ENCODE measurements around the gene NFIB. TPM values are rescaled to one million over a fixed set of nuclear protein-coding genes. Genes with fewer than 3 reads are reported as not detected.

Gene NFIB
- total and polyA plus RNA-seq, 7 experiments from 2014 or later, result 0.32 TPM; not detected in 6

GRCh38 chr9:14242150-14242805, 71.7 kb downstream of the NFIB start:
- Mint-ChIP-seq H3K4me1 (no peaks in the 10 kb centered on the region), H3K27ac (no peak overlapping the region), H3K36me3 (no peaks in the 10 kb centered on the region), H3K27me3 (peaks cover 0 to 14% (median 3%) of the 10 kb centered on the region in 5 donors), H3K9me3 (peaks cover 0 to 5% (median 0%) of the 10 kb centered on the region in 11 donors), H3K4me3 (no peak overlapping the region)
- ATAC-seq, result no peak
- Histone ChIP-seq H3K4me1 (ENCODE audit: control insufficient read depth in 2 of 2, insufficient read depth in 2 of 2, low read length in 2 of 2) (no peaks in the 10 kb centered on the region), H3K36me3 (ENCODE audit: control insufficient read depth in 2 of 3, insufficient read depth in 3 of 3, low read length in 3 of 3) (no peaks in the 10 kb centered on the region), H3K27me3 (ENCODE audit: control insufficient read depth in 2 of 2, insufficient read depth in 2 of 2, low read length in 2 of 2) (no peaks in the 10 kb centered on the region), H3K27ac (ENCODE audit: low read depth, low read length) (no peak overlapping the region), H3K9me3 (ENCODE audit: control insufficient read depth in 2 of 3, low read length in 3 of 3) (no peaks in the 10 kb centered on the region), H3K4me3 (ENCODE audit: low read length) (no peak overlapping the region)
- ChIA-PET POLR2A (no interaction called here), CTCF (no interaction called here)
- intact Hi-C loops (cut with micrococcal nuclease), result no loop called here
- DNase-seq, result no peak

DNA sequence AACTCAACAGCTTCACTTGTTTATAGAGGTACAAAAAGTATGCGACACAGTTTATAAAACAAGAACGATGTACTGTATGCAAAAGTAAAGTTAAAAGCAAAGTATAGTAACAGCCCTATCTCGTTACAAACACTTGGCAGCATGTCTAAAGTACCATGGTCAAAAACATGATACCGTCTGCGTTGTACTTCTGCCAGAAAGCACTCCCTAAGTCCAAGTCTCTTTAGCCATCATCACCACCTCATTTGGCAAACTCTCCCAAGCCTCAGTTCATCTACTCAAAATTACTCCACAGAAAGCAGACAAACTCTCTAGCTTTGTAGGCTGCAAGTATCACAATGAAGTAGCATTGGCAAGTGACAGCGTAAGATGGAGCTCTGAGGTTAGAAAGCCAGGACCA, 73.4 kb downstream of the NFIB start:
- H3K36me3 Mint-ChIP-seq, result no peaks in the 10 kb centered on the region
- H3K9me3 Mint-ChIP-seq, result peaks cover 0 to 6% (median 0%) of the 10 kb centered on the region in 11 donors
- no peaks in the 10 kb centered on the region for H3K27me3 ChIP-seq (ENCODE audit: control insufficient read depth in 2 of 2, insufficient read depth in 2 of 2, low read length in 2 of 2)
- no peaks in the 10 kb centered on the region for H3K9me3 ChIP-seq (ENCODE audit: control insufficient read depth in 2 of 3, low read length in 3 of 3)
- peaks cover 0 to 19% (median 3%) of the 10 kb centered on the region in 5 donors for H3K27me3 Mint-ChIP-seq
- DNase-seq (no peak), ATAC-seq (no peak)
- H3K27ac ChIP-seq (ENCODE audit: low read depth, low read length), result no peak overlapping the region
- H3K4me3 Mint-ChIP-seq, result no peak overlapping the region
- H3K27ac Mint-ChIP-seq, result no peak overlapping the region
- H3K4me1 ChIP-seq (ENCODE audit: control insufficient read depth in 2 of 2, insufficient read depth in 2 of 2, low read length in 2 of 2), result no peaks in the 10 kb centered on the region
- ChIA-PET POLR2A (no interaction called here), CTCF (no interaction called here)
- no peaks in the 10 kb centered on the region for H3K36me3 ChIP-seq (ENCODE audit: control insufficient read depth in 2 of 3, insufficient read depth in 3 of 3, low read length in 3 of 3)
- intact Hi-C loops (cut with micrococcal nuclease), result no loop called here
- no peaks in the 10 kb centered on the region for H3K4me1 Mint-ChIP-seq
- H3K4me3 ChIP-seq (ENCODE audit: low read length), result no peak overlapping the region

- Histone ChIP-seq H3K27ac (ENCODE audit: low read depth, low read length) (no peak overlapping the region), H3K36me3 (ENCODE audit: control insufficient read depth in 2 of 3, insufficient read depth in 3 of 3, low read length in 3 of 3) (no peaks in the 10 kb centered on the region), H3K4me1 (ENCODE audit: control insufficient read depth in 2 of 2, insufficient read depth in 2 of 2, low read length in 2 of 2) (no peaks in the 10 kb centered on the region), H3K27me3 (ENCODE audit: control insufficient read depth in 2 of 2, insufficient read depth in 2 of 2, low read length in 2 of 2) (no peaks in the 10 kb centered on the region), H3K9me3 (ENCODE audit: control insufficient read depth in 2 of 3, low read length in 3 of 3) (no peaks in the 10 kb centered on the region), H3K4me3 (ENCODE audit: low read length) (no peak overlapping the region)
- Mint-ChIP-seq H3K9me3 (peaks cover 0 to 6% (median 0%) of the 10 kb centered on the region in 11 donors), H3K4me3 (no peak overlapping the region), H3K36me3 (no peaks in the 10 kb centered on the region), H3K27me3 (peaks cover 0 to 13% (median 3%) of the 10 kb centered on the region in 5 donors), H3K27ac (no peak overlapping the region), H3K4me1 (no peaks in the 10 kb centered on the region)
- POLR2A ChIA-PET, result no interaction called here
- intact Hi-C loops (cut with micrococcal nuclease), result no loop called here
- no peak for ATAC-seq
- CTCF ChIA-PET, result no interaction called here
- no peak for DNase-seq
Measured at GRCh38 chr9:14238518-14238917, 75.4 kb downstream of the NFIB start.

- intact Hi-C loops (cut with micrococcal nuclease), result no loop called here
- Mint-ChIP-seq H3K27ac (no peak overlapping the region), H3K9me3 (peaks cover 0 to 6% (median 0%) of the 10 kb centered on the region in 11 donors), H3K36me3 (no peaks in the 10 kb centered on the region), H3K4me3 (no peak overlapping the region), H3K4me1 (no peaks in the 10 kb centered on the region), H3K27me3 (peaks cover 0 to 13% (median 3%) of the 10 kb centered on the region in 5 donors)
- ATAC-seq (no peak), DNase-seq (no peak)
- Histone ChIP-seq H3K27me3 (ENCODE audit: control insufficient read depth in 2 of 2, insufficient read depth in 2 of 2, low read length in 2 of 2) (no peaks in the 10 kb centered on the region), H3K4me3 (ENCODE audit: low read length) (no peak overlapping the region), H3K9me3 (ENCODE audit: control insufficient read depth in 2 of 3, low read length in 3 of 3) (no peaks in the 10 kb centered on the region), H3K4me1 (ENCODE audit: control insufficient read depth in 2 of 2, insufficient read depth in 2 of 2, low read length in 2 of 2) (no peaks in the 10 kb centered on the region), H3K36me3 (ENCODE audit: control insufficient read depth in 2 of 3, insufficient read depth in 3 of 3, low read length in 3 of 3) (no peaks in the 10 kb centered on the region), H3K27ac (ENCODE audit: low read depth, low read length) (no peak overlapping the region)
- ChIA-PET CTCF (no interaction called here), POLR2A (no interaction called here)
Measured at GRCh38 chr9:14238079-14238478, 75.9 kb downstream of the NFIB start.

DNA sequence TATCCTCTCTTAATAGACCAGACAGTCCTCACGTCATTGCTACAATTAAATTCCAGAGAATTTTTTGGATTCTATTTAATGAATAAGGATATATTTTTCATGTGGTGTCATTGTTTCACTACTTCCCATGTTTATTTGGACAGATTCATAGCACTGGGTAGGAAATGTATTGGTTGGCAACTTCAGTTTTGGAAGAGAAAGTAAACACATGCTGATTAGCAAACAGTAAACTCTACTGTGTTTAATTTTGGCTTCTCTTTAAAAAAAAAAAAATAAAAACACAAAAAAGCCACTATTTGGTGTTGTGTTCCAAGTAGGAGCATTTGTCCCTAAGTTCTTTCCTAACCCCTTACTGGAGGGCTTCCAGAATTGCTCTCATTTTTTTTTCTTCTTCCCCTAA, 77.3 kb downstream of the NFIB start:
- Histone ChIP-seq H3K27ac (ENCODE audit: low read depth, low read length) (no peak overlapping the region), H3K27me3 (ENCODE audit: control insufficient read depth in 2 of 2, insufficient read depth in 2 of 2, low read length in 2 of 2) (no peaks in the 10 kb centered on the region), H3K4me3 (ENCODE audit: low read length) (no peak overlapping the region), H3K4me1 (ENCODE audit: control insufficient read depth in 2 of 2, insufficient read depth in 2 of 2, low read length in 2 of 2) (no peaks in the 10 kb centered on the region), H3K9me3 (ENCODE audit: control insufficient read depth in 2 of 3, low read length in 3 of 3) (no peaks in the 10 kb centered on the region), H3K36me3 (ENCODE audit: control insufficient read depth in 2 of 3, insufficient read depth in 3 of 3, low read length in 3 of 3) (no peaks in the 10 kb centered on the region)
- peaks cover 0 to 6% (median 0%) of the 10 kb centered on the region in 11 donors for H3K9me3 Mint-ChIP-seq
- no peaks in the 10 kb centered on the region for H3K4me1 Mint-ChIP-seq
- CTCF ChIA-PET, result no interaction called here
- no peak overlapping the region for H3K4me3 Mint-ChIP-seq
- no peaks in the 10 kb centered on the region for H3K36me3 Mint-ChIP-seq
- DNase-seq (no peak), ATAC-seq (no peak)
- H3K27ac Mint-ChIP-seq, result no peak overlapping the region
- intact Hi-C loops (cut with micrococcal nuclease), result no loop called here
- H3K27me3 Mint-ChIP-seq, result peaks cover 0 to 13% (median 0%) of the 10 kb centered on the region in 5 donors
- POLR2A ChIA-PET, result no interaction called here

GRCh38 chr9:14232111-14232510, 81.8 kb downstream of the NFIB start:
- Mint-ChIP-seq H3K36me3 (no peaks in the 10 kb centered on the region), H3K4me3 (no peak overlapping the region), H3K27me3 (peaks cover 0 to 3% (median 0%) of the 10 kb centered on the region in 5 donors), H3K27ac (no peak overlapping the region), H3K9me3 (peaks cover 0 to 2% (median 0%) of the 10 kb centered on the region in 11 donors), H3K4me1 (no peaks in the 10 kb centered on the region)
- intact Hi-C loops (cut with micrococcal nuclease), result no loop called here
- POLR2A ChIA-PET, result no interaction called here
- Histone ChIP-seq H3K9me3 (ENCODE audit: control insufficient read depth in 2 of 3, low read length in 3 of 3) (no peaks in the 10 kb centered on the region), H3K4me3 (ENCODE audit: low read length) (no peak overlapping the region), H3K36me3 (ENCODE audit: control insufficient read depth in 2 of 3, insufficient read depth in 3 of 3, low read length in 3 of 3) (no peaks in the 10 kb centered on the region), H3K27me3 (ENCODE audit: control insufficient read depth in 2 of 2, insufficient read depth in 2 of 2, low read length in 2 of 2) (no peaks in the 10 kb centered on the region), H3K4me1 (ENCODE audit: control insufficient read depth in 2 of 2, insufficient read depth in 2 of 2, low read length in 2 of 2) (no peaks in the 10 kb centered on the region), H3K27ac (ENCODE audit: low read depth, low read length) (no peak overlapping the region)
- DNase-seq, result no peak
- ATAC-seq, result no peak
- CTCF ChIA-PET, result no interaction called here

DNA sequence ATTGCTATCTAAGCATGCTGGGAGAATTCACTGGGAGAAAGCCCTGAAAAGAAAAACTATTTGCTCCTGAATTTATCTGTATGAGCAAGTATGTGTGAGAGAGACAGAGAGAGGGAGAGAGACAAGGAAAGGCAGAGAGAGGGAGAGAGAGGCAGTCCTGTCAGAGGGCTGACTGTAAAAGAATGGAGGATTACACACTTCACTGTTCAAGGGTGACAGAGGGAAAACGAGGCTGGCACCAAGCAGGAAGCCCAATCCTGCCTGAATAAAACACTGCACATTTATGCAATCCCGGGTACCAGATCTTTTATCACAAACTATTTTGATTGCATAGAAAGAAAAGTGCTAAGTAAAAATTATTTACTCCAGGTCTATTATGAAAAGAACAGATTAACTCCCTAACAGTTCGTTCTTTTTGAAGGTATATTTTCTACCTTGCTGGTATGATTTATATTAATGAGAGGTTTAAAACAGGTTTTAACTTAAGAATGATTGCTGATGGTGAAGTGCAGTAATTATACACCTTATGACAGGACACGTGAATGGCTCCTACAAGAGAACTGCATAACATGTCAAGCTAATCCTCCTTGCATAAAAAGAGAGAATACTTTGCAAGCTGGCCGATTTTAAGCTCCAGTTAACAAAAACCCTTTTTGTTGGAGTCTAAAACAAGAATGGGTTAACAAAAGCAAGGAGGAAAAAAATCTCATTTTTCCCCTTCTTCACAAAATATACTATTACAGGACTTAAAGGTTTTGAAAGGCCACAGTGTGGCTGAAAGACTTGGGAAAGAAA, 82.5 kb downstream of the NFIB start:
- H3K4me3 Mint-ChIP-seq, result no peak overlapping the region
- Histone ChIP-seq H3K9me3 (ENCODE audit: control insufficient read depth in 2 of 3, low read length in 3 of 3) (no peaks in the 10 kb centered on the region), H3K4me1 (ENCODE audit: control insufficient read depth in 2 of 2, insufficient read depth in 2 of 2, low read length in 2 of 2) (no peaks in the 10 kb centered on the region), H3K36me3 (ENCODE audit: control insufficient read depth in 2 of 3, insufficient read depth in 3 of 3, low read length in 3 of 3) (no peaks in the 10 kb centered on the region), H3K27me3 (ENCODE audit: control insufficient read depth in 2 of 2, insufficient read depth in 2 of 2, low read length in 2 of 2) (no peaks in the 10 kb centered on the region), H3K27ac (ENCODE audit: low read depth, low read length) (no peak overlapping the region), H3K4me3 (ENCODE audit: low read length) (no peak overlapping the region)
- no peaks in the 10 kb centered on the region for H3K27me3 Mint-ChIP-seq
- intact Hi-C loops (cut with micrococcal nuclease), result no loop called here
- DNase-seq (no peak), ATAC-seq (no peak)
- H3K27ac Mint-ChIP-seq, result no peak overlapping the region
- H3K9me3 Mint-ChIP-seq, result no peaks in the 10 kb centered on the region
- ChIA-PET POLR2A (no interaction called here), CTCF (no interaction called here)
- H3K4me1 Mint-ChIP-seq, result no peaks in the 10 kb centered on the region
- H3K36me3 Mint-ChIP-seq, result no peaks in the 10 kb centered on the region

Data from naive thymus-derived CD4-positive, alpha-beta T cell (primary cell).